Ectodermal cell (in vitro differentiated cells): ENCODE results near the gene PITPNM3.

Experiments
- H3K27ac ChIP-seq: 2 replicates; pipeline ENCODE4 v1.7.0; 2013; ENCODE audit warnings: mild to moderate bottlenecking, low read depth, low read length; ENCODE audit not compliant: insufficient read depth, poor library complexity, severe bottlenecking
- H3K27me3 ChIP-seq: 2 replicates; pipeline ENCODE4 v1.7.0; 2013; ENCODE audit warnings: mild to moderate bottlenecking, low read length; ENCODE audit not compliant: insufficient read depth, control insufficient read depth, poor library complexity, severe bottlenecking
- H3K36me3 ChIP-seq: one replicate; pipeline ENCODE4 v1.7.0; 2013; ENCODE audit warnings: low read length; ENCODE audit not compliant: control insufficient read depth, insufficient read depth
- H3K4me1 ChIP-seq: one replicate; pipeline ENCODE4 v1.7.0; 2013; ENCODE audit warnings: low read length; ENCODE audit not compliant: control insufficient read depth, insufficient read depth
- H3K4me3 ChIP-seq: 2 replicates; pipeline ENCODE4 v1.7.0; 2013; ENCODE audit warnings: low read depth, low read length, control low read depth; ENCODE audit not compliant: insufficient read depth
- H3K9me3 ChIP-seq: 2 replicates; pipeline ENCODE4 v1.7.0; 2013; ENCODE audit warnings: mild to moderate bottlenecking, low read length, moderate library complexity; ENCODE audit not compliant: control insufficient read depth
- WGBS, 2 experiments: methylation state at CpG; one replicate each; pipeline ENCODE4 v1.1.7; 2013; ENCODE audit warnings: missing lambda C conversion rate in 2 of 2; 5-methylcytosine and 5-hydroxymethylcytosine counted together

The PITPNM3 gene

DNA sequence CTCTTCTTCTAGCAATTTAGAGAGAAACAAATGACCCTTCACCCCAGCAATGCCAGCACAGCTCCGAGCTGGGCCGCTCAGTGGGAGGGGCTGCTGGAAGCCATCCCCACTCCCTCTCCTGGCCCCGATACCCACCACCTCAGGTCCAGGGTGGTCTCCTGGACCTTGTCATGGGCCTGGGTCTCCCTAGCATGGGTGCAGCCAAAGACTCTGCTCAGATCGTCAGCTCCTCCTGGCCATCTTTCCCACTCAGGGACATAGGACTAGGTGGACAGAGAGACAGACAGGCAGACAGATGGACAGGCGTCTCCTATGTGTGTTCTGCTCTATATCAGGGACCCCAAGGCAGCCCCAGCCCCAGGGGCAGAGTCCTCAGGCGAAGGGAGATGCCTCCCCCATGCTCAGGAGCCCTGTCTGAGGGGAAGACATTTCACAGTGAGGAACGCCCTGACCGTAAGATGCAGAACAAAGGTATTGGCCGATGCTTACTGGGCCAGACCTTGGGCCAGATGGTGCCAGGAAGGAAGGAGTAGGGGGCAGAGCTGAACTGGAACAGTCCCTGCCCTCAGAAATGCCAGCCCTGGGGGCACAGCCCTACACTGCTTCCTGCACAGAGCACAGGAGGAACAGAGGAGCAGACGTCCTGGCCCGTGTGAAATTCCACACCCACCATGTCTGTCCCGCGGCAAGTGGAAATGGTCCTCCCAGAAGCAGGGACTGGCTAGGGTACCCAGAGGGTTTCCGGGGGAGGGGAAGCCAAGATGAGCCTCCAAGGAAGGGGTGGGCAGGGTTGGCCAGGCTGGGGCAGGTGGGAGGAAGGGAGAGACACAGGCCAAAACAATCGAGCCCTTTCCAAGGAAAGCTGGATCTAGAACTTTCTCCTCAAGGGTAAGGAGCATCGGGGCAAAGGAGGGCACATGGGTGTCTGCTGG, 13.0 kb downstream of the PITPNM3 start:
- 91 to 93% methylated on average over 16 of the region's 16 CpGs for whole genome bisulfite sequencing, 2 experiments
- Histone ChIP-seq H3K4me3 (no peak overlapping the region), H3K27me3 (no peaks in the 10 kb centered on the region), H3K36me3 (no peaks in the 10 kb centered on the region), H3K27ac (no peak overlapping the region), H3K9me3 (no peaks in the 10 kb centered on the region), H3K4me1 (peaks cover 4% of the 10 kb centered on the region)

DNA sequence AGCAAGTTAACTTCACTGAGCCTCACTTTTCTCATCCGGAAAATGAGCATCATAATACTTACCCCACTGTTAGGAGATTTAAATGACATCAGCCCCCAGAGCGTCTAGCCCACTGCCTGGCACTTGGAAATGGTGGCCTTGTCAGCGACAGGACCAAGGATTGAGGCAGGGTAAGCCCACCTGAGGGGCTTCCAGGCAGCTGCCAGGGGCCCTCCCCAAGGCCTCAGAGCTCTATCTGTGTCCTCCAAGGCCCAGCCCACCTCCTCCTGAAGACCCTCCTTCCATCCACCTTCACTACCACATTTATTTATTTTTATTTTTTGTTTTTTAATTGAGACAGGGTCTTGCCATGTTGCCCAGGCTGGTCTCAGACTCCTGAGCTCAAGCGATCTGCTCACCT, 13.8 kb downstream of the PITPNM3 start:
- WGBS, 2 experiments = 87 to 92% methylated on average over 4 of the region's 4 CpGs
- Histone ChIP-seq H3K9me3 (no peaks in the 10 kb centered on the region), H3K36me3 (no peaks in the 10 kb centered on the region), H3K27me3 (no peaks in the 10 kb centered on the region), H3K4me3 (no peak overlapping the region), H3K4me1 (no peaks in the 10 kb centered on the region), H3K27ac (no peak overlapping the region)

DNA sequence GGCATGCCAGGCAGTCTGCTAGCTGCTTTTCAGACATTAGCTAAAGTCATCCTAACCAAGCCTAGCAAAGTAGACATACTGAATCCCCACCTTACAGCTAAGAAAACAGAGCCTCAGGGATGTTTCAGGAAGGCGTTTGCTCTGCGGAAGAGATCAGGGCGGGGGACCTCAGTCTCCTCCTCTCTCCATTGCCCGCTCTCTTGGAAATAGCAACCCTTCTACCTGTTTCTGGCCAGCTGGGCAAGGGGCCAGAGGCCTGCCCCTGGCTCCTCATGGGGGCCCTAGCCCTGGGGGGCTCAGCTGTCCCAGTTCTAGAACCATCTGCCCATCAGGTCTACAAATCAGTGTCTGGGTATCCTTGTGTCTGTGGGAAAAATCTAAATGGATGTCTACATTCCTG, 14.5 kb downstream of the PITPNM3 start:
- Histone ChIP-seq H3K27me3 (no peaks in the 10 kb centered on the region), H3K27ac (no peak overlapping the region), H3K4me1 (no peaks in the 10 kb centered on the region), H3K36me3 (no peaks in the 10 kb centered on the region), H3K9me3 (no peaks in the 10 kb centered on the region), H3K4me3 (no peak overlapping the region)
- WGBS, 2 experiments = 86 to 92% methylated on average over 4 of the region's 4 CpGs

DNA sequence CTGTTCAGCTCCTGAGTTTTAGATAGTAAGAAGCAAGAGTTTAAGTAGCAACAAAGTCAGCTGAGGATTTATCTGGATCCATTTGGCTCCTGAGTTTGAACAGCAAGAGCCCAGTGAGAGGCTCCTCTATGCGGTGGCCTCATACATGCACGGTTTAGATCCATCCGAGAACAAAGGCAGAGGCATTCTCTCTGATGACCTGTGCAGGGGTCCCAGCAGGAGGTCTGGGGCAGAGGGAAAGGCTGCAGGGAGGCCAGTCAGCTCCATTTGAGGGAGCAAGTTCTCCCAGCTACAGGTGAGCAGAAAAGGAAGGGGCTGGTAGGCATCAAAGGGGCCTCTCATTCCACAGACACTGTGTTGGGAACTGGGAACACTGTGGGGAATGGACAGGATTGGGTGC, 16.5 kb downstream of the PITPNM3 start:
- 41% methylated on average over 3 of the region's 3 CpGs for WGBS, 2 experiments
- H3K27ac ChIP-seq = no peak overlapping the region
- H3K9me3 ChIP-seq = no peaks in the 10 kb centered on the region
- H3K36me3 ChIP-seq = no peaks in the 10 kb centered on the region
- no peaks in the 10 kb centered on the region for H3K27me3 ChIP-seq
- H3K4me3 ChIP-seq = no peak overlapping the region
- H3K4me1 ChIP-seq = no peaks in the 10 kb centered on the region

DNA sequence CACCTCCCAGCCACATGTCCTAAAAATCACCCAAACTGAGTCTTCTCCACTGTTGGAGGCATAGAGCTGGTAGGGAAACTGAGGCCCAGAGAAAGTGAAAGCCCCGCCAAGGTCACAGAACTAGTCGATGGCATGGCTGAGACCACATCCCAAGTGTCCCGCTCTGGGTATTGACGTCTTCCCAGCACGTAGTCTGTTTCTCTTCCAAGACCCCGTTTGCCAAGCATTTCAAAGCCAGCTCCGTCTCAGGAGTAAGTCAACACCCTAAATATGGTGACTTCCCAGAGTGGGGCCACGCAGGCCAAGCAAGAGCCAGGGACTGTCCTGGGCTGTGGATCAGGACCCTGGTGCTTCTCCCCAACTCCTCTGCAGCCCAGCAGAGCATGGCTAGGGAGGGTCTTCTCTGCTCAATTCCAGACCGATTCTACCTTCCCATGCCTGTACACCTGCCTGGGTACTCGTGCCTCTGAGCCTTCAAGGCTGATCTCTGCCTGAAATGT, 19.7 kb downstream of the PITPNM3 start:
- Histone ChIP-seq H3K9me3 (no peaks in the 10 kb centered on the region), H3K4me1 (no peaks in the 10 kb centered on the region), H3K27me3 (no peaks in the 10 kb centered on the region), H3K4me3 (no peak overlapping the region), H3K27ac (no peak overlapping the region), H3K36me3 (no peaks in the 10 kb centered on the region)
- WGBS, 2 experiments = 92 to 93% methylated on average over 10 of the region's 10 CpGs

DNA sequence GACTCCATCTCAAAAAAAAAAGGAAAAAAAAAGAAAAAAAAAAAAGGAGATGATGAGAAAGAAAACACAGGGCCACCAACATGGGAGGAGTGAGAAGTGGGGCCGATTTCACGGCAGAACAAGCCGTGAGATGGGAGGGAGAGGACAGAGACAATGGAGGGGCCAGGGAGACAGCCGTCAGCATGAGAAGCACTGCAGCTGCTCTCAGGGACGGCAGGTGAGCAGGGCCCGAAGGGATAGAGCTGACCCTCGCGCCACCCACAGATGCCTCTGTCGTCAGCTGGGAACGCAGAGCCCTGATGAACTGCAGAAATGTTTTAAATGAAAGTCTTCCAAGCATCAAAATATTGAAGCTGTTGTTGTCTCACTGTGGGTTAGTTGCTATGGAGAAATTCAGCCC, 20.3 kb downstream of the PITPNM3 start:
- no peaks in the 10 kb centered on the region for H3K4me1 ChIP-seq
- no peaks in the 10 kb centered on the region for H3K36me3 ChIP-seq
- H3K4me3 ChIP-seq = no peak overlapping the region
- no peak overlapping the region for H3K27ac ChIP-seq
- no peaks in the 10 kb centered on the region for H3K9me3 ChIP-seq
- 89 to 91% methylated on average over 10 of the region's 10 CpGs for WGBS, 2 experiments
- no peaks in the 10 kb centered on the region for H3K27me3 ChIP-seq

DNA sequence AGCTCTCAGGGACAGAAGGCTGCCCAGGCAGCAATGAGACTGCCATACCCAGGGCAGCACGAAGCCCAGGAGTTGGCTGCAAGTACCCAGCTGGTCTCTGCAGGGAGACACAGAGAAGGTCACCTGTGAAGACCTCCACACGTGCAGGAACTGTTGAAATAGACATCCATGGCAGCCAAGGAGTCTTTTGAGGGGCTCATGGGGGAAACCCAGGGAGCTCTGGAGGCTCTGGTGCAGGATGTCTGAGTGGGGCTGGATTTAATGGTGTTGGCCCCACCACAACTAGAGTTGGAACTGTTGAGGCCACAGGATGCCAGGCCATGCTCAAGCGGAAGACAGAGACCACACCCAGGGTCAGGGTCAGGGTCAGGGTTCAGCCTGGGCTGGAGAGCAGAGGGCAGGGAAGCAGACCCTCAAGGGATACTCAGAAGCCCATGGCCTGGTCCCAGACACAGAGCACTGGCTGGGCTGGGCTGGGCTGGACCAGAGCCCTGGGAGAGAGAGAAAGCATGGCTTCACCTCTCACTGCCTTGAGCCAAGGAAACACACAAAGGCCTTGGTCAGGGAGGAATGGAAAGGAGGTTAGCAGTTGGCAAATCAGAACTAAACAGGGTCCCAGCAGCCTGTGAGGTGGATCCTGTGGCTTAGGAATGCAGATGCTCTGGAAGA, 21.4 kb downstream of the PITPNM3 start:
- Histone ChIP-seq H3K4me3 (no peak overlapping the region), H3K9me3 (no peaks in the 10 kb centered on the region), H3K36me3 (no peaks in the 10 kb centered on the region), H3K27ac (no peak overlapping the region), H3K4me1 (no peaks in the 10 kb centered on the region), H3K27me3 (no peaks in the 10 kb centered on the region)
- WGBS, 2 experiments = 87 to 93% methylated on average over 3 of the region's 3 CpGs

DNA sequence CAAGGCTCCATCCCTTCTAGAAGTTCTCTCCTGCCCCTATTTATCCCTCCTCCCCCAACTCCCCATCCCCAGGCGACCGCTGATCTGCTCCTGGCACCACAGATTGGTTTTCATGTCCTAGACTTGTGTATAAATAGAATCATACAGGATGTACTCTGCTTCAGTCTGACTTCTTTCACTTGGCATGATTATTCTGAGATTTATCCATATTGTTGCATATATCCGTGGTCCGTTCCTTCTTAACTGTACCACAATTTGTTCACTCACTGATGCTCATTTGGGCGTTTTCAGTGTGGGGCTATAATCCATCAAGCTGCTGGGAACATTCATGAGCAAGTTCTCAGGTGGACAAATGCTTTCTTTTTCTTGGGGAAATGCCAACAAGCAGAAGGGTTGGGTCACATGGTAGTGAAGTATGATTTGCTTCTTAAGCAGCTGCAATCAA, 23.9 kb downstream of the PITPNM3 start:
- Histone ChIP-seq H3K4me1 (no peaks in the 10 kb centered on the region), H3K27ac (no peak overlapping the region), H3K4me3 (no peak overlapping the region), H3K36me3 (no peaks in the 10 kb centered on the region), H3K9me3 (no peaks in the 10 kb centered on the region), H3K27me3 (no peaks in the 10 kb centered on the region)
- WGBS, 2 experiments = 93 to 98% methylated on average over 5 of the region's 5 CpGs

DNA sequence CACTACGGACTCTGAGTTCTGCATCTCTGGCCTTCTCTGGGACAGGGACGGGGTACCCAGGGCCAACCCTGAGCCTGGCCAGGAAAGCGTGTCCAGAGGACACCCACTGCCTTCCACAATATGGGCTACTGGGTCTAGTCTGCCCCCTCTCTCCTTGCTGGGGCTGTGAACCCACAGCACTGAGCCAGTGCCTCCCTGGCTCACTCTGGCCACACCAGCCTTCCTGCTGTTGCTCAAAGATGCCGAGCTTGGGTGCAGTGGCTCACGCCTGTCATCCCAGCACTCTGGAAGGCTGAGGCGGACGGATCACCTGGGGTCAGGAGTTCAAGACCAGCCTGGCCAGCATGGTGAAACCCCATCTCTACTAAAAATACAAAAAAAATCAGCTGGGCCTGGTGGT, 24.8 kb downstream of the PITPNM3 start:
- Histone ChIP-seq H3K4me3 (no peak overlapping the region), H3K27me3 (no peaks in the 10 kb centered on the region), H3K9me3 (no peaks in the 10 kb centered on the region), H3K4me1 (no peaks in the 10 kb centered on the region), H3K27ac (no peak overlapping the region), H3K36me3 (no peaks in the 10 kb centered on the region)
- 93 to 95% methylated on average over 7 of the region's 7 CpGs for WGBS, 2 experiments

DNA sequence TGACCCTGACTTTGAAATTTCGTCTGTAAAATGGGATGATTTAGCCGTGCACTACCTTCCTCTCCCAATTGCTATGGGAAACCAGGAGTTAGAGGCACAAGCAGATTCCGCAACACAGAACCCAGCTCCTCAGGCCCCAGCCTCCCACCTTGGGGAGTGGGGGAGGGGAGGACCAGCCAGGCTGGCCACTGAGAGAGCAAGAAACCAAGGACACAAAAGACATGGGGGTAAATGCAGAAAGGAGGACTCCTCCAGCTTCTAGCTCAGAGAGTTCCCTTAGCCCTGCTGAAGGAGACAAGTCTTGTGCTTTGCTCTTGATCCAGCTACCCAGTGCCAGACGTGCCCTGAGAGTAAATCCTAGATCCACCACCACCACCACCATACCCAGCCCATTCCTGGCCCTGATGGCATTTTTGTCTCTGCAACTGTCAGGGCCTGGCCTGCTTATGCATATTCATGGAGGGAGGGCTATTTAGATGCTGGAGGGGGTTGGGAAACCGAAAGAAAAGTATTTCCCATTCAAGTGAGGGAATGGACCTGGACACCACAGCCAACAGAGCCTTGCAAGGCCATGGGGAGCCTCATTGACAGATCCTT, 25.9 kb downstream of the PITPNM3 start:
- Histone ChIP-seq H3K4me1 (no peaks in the 10 kb centered on the region), H3K9me3 (no peaks in the 10 kb centered on the region), H3K27ac (no peak overlapping the region), H3K36me3 (no peaks in the 10 kb centered on the region), H3K4me3 (no peak overlapping the region), H3K27me3 (no peaks in the 10 kb centered on the region)
- 80 to 85% methylated on average over 5 of the region's 5 CpGs for WGBS, 2 experiments
